Measurements from ENCODE around the gene EFCC1. TPM values are rescaled to one million over a fixed set of nuclear protein-coding genes. Genes with fewer than 3 reads are reported as not detected.
A peak's percentile ranks its signal among the peaks of the same experiment; 100 is the strongest.

The EFCC1 gene
- total RNA-seq, 1 experiment from 2014 or later, result not detected

DNA sequence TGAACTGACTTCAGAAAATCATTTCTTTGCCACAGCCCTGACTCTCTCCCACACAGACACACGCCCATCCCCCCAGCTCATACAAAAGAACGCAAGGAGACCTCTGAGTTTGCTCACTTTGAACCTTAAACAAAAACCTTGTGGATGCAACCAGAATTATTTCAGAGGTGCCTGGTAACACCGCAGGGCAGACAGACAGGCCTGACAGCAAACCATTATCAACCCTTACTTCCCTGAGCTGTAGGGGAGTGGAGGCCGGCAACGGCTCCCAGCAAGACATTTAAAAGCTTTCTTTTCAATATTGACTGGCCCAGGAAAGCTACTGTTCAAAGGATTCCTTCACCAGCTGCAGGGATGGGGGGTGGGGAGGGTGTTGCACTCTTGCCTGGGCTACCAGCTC, 2.0 kb upstream of the EFCC1 start:
- BruUV-seq (replicated peaks), result no TSS peak
- intact Hi-C loops (cut with micrococcal nuclease; ENCODE audit: unreplicated experiment), result no loop called here
- H3K36me3 ChIP-seq (ENCODE audit: insufficient read depth, low read length, poor library complexity, severe bottlenecking), result no peaks in the 10 kb centered on the region
- DNase-seq (ENCODE audit: low spot score), result no peak
- H3K4me1 ChIP-seq (ENCODE audit: insufficient read depth, low read length, poor library complexity, severe bottlenecking), result peaks cover 23% of the 10 kb centered on the region
- POLR2A ChIA-PET (ENCODE audit: low non-redundant PET), result no interaction called here
- TF ChIP-seq, protein P1, sequence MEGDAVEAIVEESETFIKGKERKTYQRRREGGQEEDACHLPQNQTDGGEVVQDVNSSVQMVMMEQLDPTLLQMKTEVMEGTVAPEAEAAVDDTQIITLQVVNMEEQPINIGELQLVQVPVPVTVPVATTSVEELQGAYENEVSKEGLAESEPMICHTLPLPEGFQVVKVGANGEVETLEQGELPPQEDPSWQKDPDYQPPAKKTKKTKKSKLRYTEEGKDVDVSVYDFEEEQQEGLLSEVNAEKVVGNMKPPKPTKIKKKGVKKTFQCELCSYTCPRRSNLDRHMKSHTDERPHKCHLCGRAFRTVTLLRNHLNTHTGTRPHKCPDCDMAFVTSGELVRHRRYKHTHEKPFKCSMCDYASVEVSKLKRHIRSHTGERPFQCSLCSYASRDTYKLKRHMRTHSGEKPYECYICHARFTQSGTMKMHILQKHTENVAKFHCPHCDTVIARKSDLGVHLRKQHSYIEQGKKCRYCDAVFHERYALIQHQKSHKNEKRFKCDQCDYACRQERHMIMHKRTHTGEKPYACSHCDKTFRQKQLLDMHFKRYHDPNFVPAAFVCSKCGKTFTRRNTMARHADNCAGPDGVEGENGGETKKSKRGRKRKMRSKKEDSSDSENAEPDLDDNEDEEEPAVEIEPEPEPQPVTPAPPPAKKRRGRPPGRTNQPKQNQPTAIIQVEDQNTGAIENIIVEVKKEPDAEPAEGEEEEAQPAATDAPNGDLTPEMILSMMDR (conservative IDR thresholded peaks at IDR 0.05; ENCODE audit: low read depth, low read length), result no peak
- no peak for TF ChIP-seq EZH2 (IDR thresholded peaks at IDR 0.05; ENCODE audit: borderline replicate concordance, low read depth, low read length, poor library complexity, severe bottlenecking)
- H3K9me3 ChIP-seq (ENCODE audit: low read depth, low read length, poor library complexity, severe bottlenecking), result no peaks in the 10 kb centered on the region
- H3K27me3 ChIP-seq (replicated peaks; ENCODE audit: insufficient read depth, low read depth, low read length, poor library complexity), result peaks cover 37% of the 10 kb centered on the region
- H3K27ac ChIP-seq (ENCODE audit: low read depth, low read length, poor library complexity, severe bottlenecking), result peak overlapping the region; percentile 43
- no peak overlapping the region for H3K4me3 ChIP-seq (ENCODE audit: low read depth, low read length, poor library complexity, severe bottlenecking)
- CTCF ChIA-PET, result no interaction called here

DNA sequence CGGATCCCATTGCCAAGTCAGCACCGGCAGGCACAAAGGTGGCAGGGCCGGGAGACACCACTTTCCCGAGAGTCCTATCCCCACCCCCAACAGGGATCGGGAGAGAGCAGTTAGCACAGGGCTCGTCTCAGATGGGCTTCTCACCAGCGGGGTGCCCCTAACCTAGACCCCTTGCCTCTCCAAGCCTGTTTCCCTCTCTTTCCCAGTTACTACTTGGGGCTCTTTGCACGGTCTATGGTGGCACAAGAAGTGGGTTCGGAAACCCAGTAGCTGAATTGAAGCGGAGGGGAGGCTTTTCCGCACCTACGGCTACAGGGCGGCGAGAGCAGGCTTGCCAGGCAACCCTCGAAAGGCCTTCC, 383 bp upstream of the EFCC1 start:
- BruUV-seq (replicated peaks), result no TSS peak
- CTCF ChIA-PET, result no interaction called here
- H3K27me3 ChIP-seq (replicated peaks; ENCODE audit: insufficient read depth, low read depth, low read length, poor library complexity), result peaks cover 41% of the 10 kb centered on the region
- DNase-seq (ENCODE audit: low spot score), result no peak
- H3K9me3 ChIP-seq (ENCODE audit: low read depth, low read length, poor library complexity, severe bottlenecking), result no peaks in the 10 kb centered on the region
- H3K4me3 ChIP-seq (ENCODE audit: low read depth, low read length, poor library complexity, severe bottlenecking), result no peak overlapping the region
- no peak overlapping the region for H3K27ac ChIP-seq (ENCODE audit: low read depth, low read length, poor library complexity, severe bottlenecking)
- intact Hi-C loops (cut with micrococcal nuclease; ENCODE audit: unreplicated experiment), result no loop called here
- no peaks in the 10 kb centered on the region for H3K36me3 ChIP-seq (ENCODE audit: insufficient read depth, low read length, poor library complexity, severe bottlenecking)
- peaks cover 23% of the 10 kb centered on the region for H3K4me1 ChIP-seq (ENCODE audit: insufficient read depth, low read length, poor library complexity, severe bottlenecking)
- POLR2A ChIA-PET (ENCODE audit: low non-redundant PET), result interaction anchor here (0.6 kb wide), 1 partner anchor 303 kb away, joined by 10 read pairs; no protein-coding TSS in a partner anchor
- TF ChIP-seq, protein P1 (conservative IDR thresholded peaks at IDR 0.05; ENCODE audit: low read depth, low read length), result no peak
- TF ChIP-seq EZH2 (IDR thresholded peaks at IDR 0.05; ENCODE audit: borderline replicate concordance, low read depth, low read length, poor library complexity, severe bottlenecking), result no peak

DNA sequence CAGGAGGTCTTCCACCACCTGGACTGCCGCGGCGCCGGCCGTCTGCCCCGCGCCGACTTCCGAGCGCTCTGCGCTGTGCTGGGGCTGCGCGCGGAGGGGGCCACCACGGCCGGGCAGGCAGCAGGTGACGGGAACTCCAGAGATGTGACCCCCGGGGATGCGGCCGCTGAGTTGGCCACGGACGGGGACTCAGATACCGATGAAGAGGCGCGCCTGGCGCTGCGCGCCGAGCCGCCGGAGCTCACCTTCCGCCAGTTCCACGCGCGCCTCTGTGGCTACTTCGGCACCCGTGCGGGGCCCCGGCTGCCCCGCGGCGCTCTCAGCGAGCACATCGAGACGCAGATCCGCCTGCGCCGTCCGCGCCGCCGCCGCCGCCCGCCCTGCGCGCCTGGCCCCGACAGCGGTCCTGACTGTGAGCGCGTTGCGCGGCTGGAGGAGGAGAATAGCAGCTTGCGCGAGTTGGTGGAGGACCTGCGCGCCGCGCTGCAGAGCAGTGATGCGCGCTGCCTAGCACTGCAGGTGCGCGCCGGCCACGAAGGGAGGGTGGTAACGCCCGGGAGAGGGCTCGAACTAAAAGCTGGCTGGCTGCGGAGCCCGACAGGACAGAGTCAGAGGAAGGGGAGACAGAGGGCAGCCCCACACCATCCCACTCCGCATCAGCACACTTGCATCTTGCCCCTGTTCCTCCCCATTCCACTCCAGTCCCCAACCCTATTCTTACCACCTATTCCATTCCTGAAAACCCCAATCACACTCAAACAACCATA, 885 bp downstream of the EFCC1 start:
- ChIA-PET CTCF (no interaction called here), POLR2A (ENCODE audit: low non-redundant PET) (no interaction called here)
- Histone ChIP-seq H3K4me3 (ENCODE audit: low read depth, low read length, poor library complexity, severe bottlenecking) (peak overlapping the region; percentile 39), H3K27me3 (replicated peaks; ENCODE audit: insufficient read depth, low read depth, low read length, poor library complexity) (peaks cover 41% of the 10 kb centered on the region), H3K27ac (ENCODE audit: low read depth, low read length, poor library complexity, severe bottlenecking) (no peak overlapping the region), H3K4me1 (ENCODE audit: insufficient read depth, low read length, poor library complexity, severe bottlenecking) (peaks cover 23% of the 10 kb centered on the region), H3K9me3 (ENCODE audit: low read depth, low read length, poor library complexity, severe bottlenecking) (no peaks in the 10 kb centered on the region), H3K36me3 (ENCODE audit: insufficient read depth, low read length, poor library complexity, severe bottlenecking) (no peaks in the 10 kb centered on the region)
- TF ChIP-seq EZH2 (IDR thresholded peaks at IDR 0.05; ENCODE audit: borderline replicate concordance, low read depth, low read length, poor library complexity, severe bottlenecking), result peak; percentile 82
- TF ChIP-seq, protein P1 (conservative IDR thresholded peaks at IDR 0.05; ENCODE audit: low read depth, low read length), result no peak
- peak; percentile 48 for DNase-seq (ENCODE audit: low spot score)
- BruUV-seq (replicated peaks), result no TSS peak
- intact Hi-C loops (cut with micrococcal nuclease; ENCODE audit: unreplicated experiment), result no loop called here
